Heart left ventricle (tissue), 13 donors: Measurements from ENCODE around the gene RGL1.

Experiments used
- POLR2A ChIP-seq, 2 donors: fragments of 450-650 bp; IDR thresholded peaks; one replicate each; pipeline ENCODE4 v1.6.1; 2017; ENCODE audit warnings: antibody characterized with exemption in 2 of 2, mild to moderate bottlenecking in 2 of 2, moderate library complexity in 2 of 2
- TF ChIP-seq, protein P1 (sequence below), 12 donors: fragments of 200-600 bp; sonication (generic) in 4 of 12; IDR thresholded peaks; one replicate each; pipeline versions ENCODE4 v1.5.0 to v1.8.0; 2018 to 2022; ENCODE audit warnings: antibody characterized with exemption in 12 of 12, mild to moderate bottlenecking in 5 of 12
- donor health status: ischemic (EF 13 %, LVEDD 7.1; RV severe dilation, severe dysfunction).
- donor health status: DM: no; HTN: yes; CAD: no.
- donor health status: DM: no; HTN: no; CAD: no.
- donor health status: ischemic (EF 25% LVEDD 6.9; RV normal size, moderate dysfunction).
- donor health status: ischemic (EF 25% LVEDD 5.7; RV mildly dilated, moderate dysfunction).
- donor health status: ischemic (EF 35%, LVEDD 5.7; RV mildly dilated, moderate dysfunction).
- donor health status: nonischemic (EF 11% LVEDD 7.7; RV severe dilation, severe dysfunction).
- donor health status: DM: yes; HTN: yes; CAD: no.
- donor health status: PGD.
- donor health status: ischemic (EF 29% LVEDD 5.4; RV normal size, mild dysfunction).
- donor health status: nonischemic (EF 23%, LVEDD 6.1; RV moderate dilation, normal function).

DNA sequence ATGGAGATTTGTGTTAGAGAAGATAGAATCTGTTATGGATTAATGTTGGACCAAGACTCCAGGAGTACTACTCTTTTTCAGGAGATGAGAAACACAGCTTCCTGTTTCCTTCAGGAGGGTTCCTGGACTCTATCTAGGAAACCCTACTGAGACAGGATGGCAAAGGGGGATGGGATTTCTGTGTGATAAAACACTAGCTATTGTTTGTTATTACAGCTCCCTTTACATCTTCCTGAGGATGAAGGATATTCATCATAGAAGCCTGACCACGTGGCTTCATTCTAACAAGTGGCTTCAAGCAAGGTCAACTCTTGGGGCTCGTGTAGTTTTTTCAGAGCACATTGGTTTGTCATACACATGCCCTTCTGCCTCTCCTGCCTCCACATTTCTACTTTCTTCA is 33.3 kb downstream of the RGL1 start:
- TF ChIP-seq POLR2A (IDR thresholded peaks at IDR 0.05): no peak
- TF ChIP-seq, protein P1, sequence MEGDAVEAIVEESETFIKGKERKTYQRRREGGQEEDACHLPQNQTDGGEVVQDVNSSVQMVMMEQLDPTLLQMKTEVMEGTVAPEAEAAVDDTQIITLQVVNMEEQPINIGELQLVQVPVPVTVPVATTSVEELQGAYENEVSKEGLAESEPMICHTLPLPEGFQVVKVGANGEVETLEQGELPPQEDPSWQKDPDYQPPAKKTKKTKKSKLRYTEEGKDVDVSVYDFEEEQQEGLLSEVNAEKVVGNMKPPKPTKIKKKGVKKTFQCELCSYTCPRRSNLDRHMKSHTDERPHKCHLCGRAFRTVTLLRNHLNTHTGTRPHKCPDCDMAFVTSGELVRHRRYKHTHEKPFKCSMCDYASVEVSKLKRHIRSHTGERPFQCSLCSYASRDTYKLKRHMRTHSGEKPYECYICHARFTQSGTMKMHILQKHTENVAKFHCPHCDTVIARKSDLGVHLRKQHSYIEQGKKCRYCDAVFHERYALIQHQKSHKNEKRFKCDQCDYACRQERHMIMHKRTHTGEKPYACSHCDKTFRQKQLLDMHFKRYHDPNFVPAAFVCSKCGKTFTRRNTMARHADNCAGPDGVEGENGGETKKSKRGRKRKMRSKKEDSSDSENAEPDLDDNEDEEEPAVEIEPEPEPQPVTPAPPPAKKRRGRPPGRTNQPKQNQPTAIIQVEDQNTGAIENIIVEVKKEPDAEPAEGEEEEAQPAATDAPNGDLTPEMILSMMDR (IDR thresholded peaks at IDR 0.05): no peak
